HCT116 (cell line): ENCODE data around the gene SH3GL3. TPM values are rescaled to one million over a fixed set of nuclear protein-coding genes. Genes with fewer than 3 reads are reported as not detected.

Experiments
- ATAC-seq: fragments of 200-7000 bp; cut with Tn5 transposase; 2 replicates; pipeline ENCODE4 v1.9.1; 2020; ENCODE audit warnings: mild to moderate bottlenecking, moderate library complexity
- BruUV-seq: library from RNA; stranded (reverse); fragments of 400-500 nt; replicated peaks from 2 replicates; lab custom pipeline; 2021; lab: Mats Ljungman, UMichigan
- CTCF ChIA-PET: fragments of 300-600 bp; sonication (Branson Sonifier 250); formaldehyde crosslinking; loops from one replicate; lab custom pipeline; 2021; ENCODE audit warnings: antibody characterized with exemption; lab: Charles Lee
- POLR2A ChIA-PET: fragments of 300-600, 350-600 bp; sonication (Branson Sonifier 250); formaldehyde crosslinking; loops from one replicate; lab custom pipeline; 2021; ENCODE audit warnings: antibody characterized with exemption; lab: Charles Lee
- RAD21 ChIA-PET, 2 experiments: fragments of 300-600 bp; sonication (Branson Sonifier 250); formaldehyde crosslinking; loops; one replicate each; lab custom pipeline; 2023; ENCODE audit warnings: low total read pairs in 2 of 2; ENCODE audit not compliant: uncharacterized antibody in 2 of 2, unreplicated experiment in 2 of 2, low non-redundant PET in 1 of 2; lab: Charles Lee
- DNase-seq: peaks from one replicate; pipeline ENCODE4 v3.0.0-alpha.2; 2010; ENCODE audit warnings: low read depth, low spot score
- H2AFZ ChIP-seq: fragments of 200-600 bp; shearing (Covaris generic), sonication (generic); 2 replicates; pipeline ENCODE4 v1.6.1; 2017; ENCODE audit warnings: low read depth, mixed run types, mixed read lengths, antibody characterized with exemption, low read length; ENCODE audit not compliant: poor library complexity, severe bottlenecking
- H3K27ac ChIP-seq: 2 replicates; pipeline ENCODE4 v1.5.1; 2012; ENCODE audit warnings: low read depth, low read length
- H3K27me3 ChIP-seq: fragments of 200-600 bp; sonication (generic); 2 replicates; pipeline ENCODE4 v1.6.1; 2016; ENCODE audit warnings: mixed run types, low read length, mixed read lengths; ENCODE audit not compliant: insufficient read depth
- H3K36me3 ChIP-seq, 2 experiments: fragments of 200-500 bp in 1 of 2; fragments of 200-600 bp in 1 of 2; sonication (Bioruptor generic) in 1 of 2; sonication (generic) in 1 of 2; 2 replicates each; pipeline versions ENCODE4 v1.5.1 to v1.6.1; 2014 to 2016; ENCODE audit warnings: low read length in 2 of 2, inconsistent platforms in 1 of 2, mixed read lengths in 1 of 2, mixed run types in 1 of 2; ENCODE audit not compliant: insufficient read depth in 2 of 2, control insufficient read depth in 1 of 2
- H3K4me1 ChIP-seq, 2 experiments: fragments of 200-600 bp in 1 of 2; sonication (generic) in 1 of 2; 2 replicates each; pipeline versions ENCODE4 v1.5.1 to v1.6.1; 2012 to 2017; ENCODE audit warnings: low read length in 2 of 2, inconsistent platforms in 1 of 2, mild to moderate bottlenecking in 1 of 2, mixed read lengths in 1 of 2, mixed run types in 1 of 2, moderate library complexity in 1 of 2; ENCODE audit not compliant: insufficient read depth in 2 of 2, control insufficient read depth in 1 of 2
- H3K4me2 ChIP-seq: fragments of 200-600 bp; sonication (generic); 2 replicates; pipeline ENCODE4 v1.6.1; 2017; ENCODE audit warnings: mixed run types, low read length, mixed read lengths
- H3K4me3 ChIP-seq, 2 experiments: fragments of 200-600 bp in 1 of 2; sonication (generic) in 1 of 2; replicated peaks in 1 of 2; 2 replicates each; pipeline ENCODE4 v1.5.1; 2011 to 2016; ENCODE audit warnings: low read length in 2 of 2, control low read depth in 1 of 2, low read depth in 1 of 2, mild to moderate bottlenecking in 1 of 2, mixed read lengths in 1 of 2, mixed run types in 1 of 2
- H3K79me2 ChIP-seq: fragments of 200-600 bp; sonication (generic); 2 replicates; pipeline ENCODE4 v1.6.1; 2017; ENCODE audit warnings: mild to moderate bottlenecking, mixed run types, low read length, moderate library complexity, mixed read lengths; ENCODE audit not compliant: insufficient read depth
- H3K9ac ChIP-seq: fragments of 200-600 bp; sonication (generic); 2 replicates; pipeline ENCODE4 v1.6.1; 2016; ENCODE audit warnings: low read length, mixed read lengths
- H3K9me2 ChIP-seq: fragments of 200-600 bp; sonication (generic), shearing (Covaris generic); 2 replicates; pipeline ENCODE4 v1.6.1; 2017; ENCODE audit warnings: mixed run types, mild to moderate bottlenecking, moderate library complexity; ENCODE audit not compliant: insufficient read depth
- H3K9me3 ChIP-seq, 2 experiments: fragments of 200-500 bp in 1 of 2; fragments of 200-600 bp in 1 of 2; sonication (Bioruptor generic) in 1 of 2; sonication (generic) in 1 of 2; 2 replicates each; pipeline ENCODE4 v1.6.1; 2014 to 2017; ENCODE audit warnings: low read length in 2 of 2, mixed read lengths in 2 of 2, inconsistent platforms in 1 of 2, low read depth in 1 of 2, mild to moderate bottlenecking in 1 of 2, mixed run types in 1 of 2, moderate library complexity in 1 of 2; ENCODE audit not compliant: control insufficient read depth in 1 of 2, insufficient read depth in 1 of 2
- H4K20me1 ChIP-seq: fragments of 200-600 bp; sonication (generic), shearing (Covaris generic); 2 replicates; pipeline ENCODE4 v1.6.1; 2017; ENCODE audit warnings: mixed run types, mild to moderate bottlenecking, moderate library complexity; ENCODE audit not compliant: insufficient read depth
- CEBPB ChIP-seq: IDR thresholded peaks from 2 replicates; pipeline ENCODE4 v1.6.1; 2012; ENCODE audit warnings: low read depth
- ELF1 ChIP-seq: IDR thresholded peaks from 2 replicates; pipeline ENCODE4 v1.6.1; 2012; ENCODE audit warnings: low read depth, borderline replicate concordance
- EZH2 ChIP-seq: fragments of 200-600 bp; sonication (generic); IDR thresholded peaks from 2 replicates; pipeline ENCODE4 v1.6.1; 2017; ENCODE audit warnings: antibody characterized with exemption, mixed run types
- EZH2phosphoT487 ChIP-seq: fragments of 200-600 bp; IDR thresholded peaks from 2 replicates; pipeline ENCODE4 v1.6.1; 2018; ENCODE audit warnings: antibody characterized with exemption, borderline replicate concordance
- FOSL1 ChIP-seq: IDR thresholded peaks from 2 replicates; pipeline ENCODE4 v1.6.1; 2012; ENCODE audit warnings: low read depth
- SRF ChIP-seq: IDR thresholded peaks from 2 replicates; pipeline ENCODE4 v1.6.1; 2012; ENCODE audit warnings: low read depth
- YY1 ChIP-seq: IDR thresholded peaks from 2 replicates; pipeline ENCODE4 v1.6.1; 2011; ENCODE audit warnings: low read length, low read depth, moderate library complexity, mild to moderate bottlenecking; ENCODE audit not compliant: insufficient replicate concordance; ENCODE audit errors: extremely low read depth
- ZFX ChIP-seq: fragments of 450-650 bp; IDR thresholded peaks from 2 replicates; pipeline ENCODE4 v1.6.1; 2017
- ZNF274 ChIP-seq: fragments of 200-500 bp; sonication (Bioruptor generic); IDR thresholded peaks from 2 replicates; pipeline ENCODE4 v1.6.1; 2014; ENCODE audit warnings: mild to moderate bottlenecking, low read depth, low read length, inconsistent platforms
- intact Hi-C: fragments of 100-400 bp; cut with micrococcal nuclease; formaldehyde crosslinking; loops from 2 replicates; pipeline ENCODE4 v1.10.0; 2022
- total RNA-seq: library from RNA; stranded (reverse); gene quantifications from one replicate; pipeline ENCODE4 v1.2.1, GENCODE V29; 2021; ENCODE audit not compliant: unreplicated experiment
- TF ChIP-seq, protein P1 (sequence below): IDR thresholded peaks from 2 replicates; pipeline ENCODE4 v1.6.1; 2012
- TF ChIP-seq, protein P2 (sequence below): IDR thresholded peaks from 2 replicates; pipeline ENCODE4 v1.6.1; 2012

Gene SH3GL3
- total RNA-seq, 1 experiment from 2014 or later: 1.3 TPM

DNA sequence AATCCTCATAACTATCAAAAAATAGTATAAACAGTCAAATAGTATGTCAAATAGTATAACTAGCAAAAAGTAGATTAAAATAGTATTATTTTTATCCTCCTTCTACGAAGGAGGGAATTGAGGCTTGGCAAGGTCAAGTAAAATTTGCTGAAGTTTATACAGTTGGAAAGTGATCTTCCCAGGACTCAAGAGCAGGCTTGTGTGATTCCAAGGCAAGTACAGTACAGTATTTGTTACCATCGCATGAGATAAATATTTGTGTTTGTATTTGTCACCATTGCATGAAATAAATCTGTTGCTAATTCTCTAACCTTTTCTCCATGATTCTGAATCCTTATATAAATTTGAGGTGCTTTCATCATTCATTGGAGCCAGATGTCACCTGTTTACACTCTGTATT is 28.9 kb downstream of the SH3GL3 start:
- Histone ChIP-seq H3K36me3 (no peaks in the 10 kb centered on the region), H3K79me2 (no peaks in the 10 kb centered on the region), H3K27ac (no peak overlapping the region), H3K9me3 (no peaks in the 10 kb centered on the region), H3K9me2 (no peaks in the 10 kb centered on the region), H2AFZ (no peak overlapping the region), H4K20me1 (no peaks in the 10 kb centered on the region), H3K27me3 (no peaks in the 10 kb centered on the region), H3K4me3 (no peak overlapping the region), H3K9ac (no peak overlapping the region), H3K4me2 (no peak overlapping the region), H3K4me1 (no peaks in the 10 kb centered on the region)
- TF ChIP-seq SRF: no peak
- TF ChIP-seq, protein P1, sequence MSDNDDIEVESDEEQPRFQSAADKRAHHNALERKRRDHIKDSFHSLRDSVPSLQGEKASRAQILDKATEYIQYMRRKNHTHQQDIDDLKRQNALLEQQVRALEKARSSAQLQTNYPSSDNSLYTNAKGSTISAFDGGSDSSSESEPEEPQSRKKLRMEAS: no peak
- no peak for TF ChIP-seq EZH2
- TF ChIP-seq FOSL1: no peak
- no peak for TF ChIP-seq ZFX
- TF ChIP-seq ZNF274: no peak
- TF ChIP-seq, protein P2, sequence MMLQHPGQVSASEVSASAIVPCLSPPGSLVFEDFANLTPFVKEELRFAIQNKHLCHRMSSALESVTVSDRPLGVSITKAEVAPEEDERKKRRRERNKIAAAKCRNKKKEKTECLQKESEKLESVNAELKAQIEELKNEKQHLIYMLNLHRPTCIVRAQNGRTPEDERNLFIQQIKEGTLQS: no peak
- TF ChIP-seq CEBPB: no peak
- TF ChIP-seq YY1: no peak
- no peak for TF ChIP-seq ELF1
- intact Hi-C loops: no loop called here
- POLR2A ChIA-PET: no interaction called here
- no TSS peak for BruUV-seq
- RAD21 ChIA-PET: no interaction called here
- ATAC-seq: no peak
- DNase-seq: no peak
- CTCF ChIA-PET: no interaction called here

DNA sequence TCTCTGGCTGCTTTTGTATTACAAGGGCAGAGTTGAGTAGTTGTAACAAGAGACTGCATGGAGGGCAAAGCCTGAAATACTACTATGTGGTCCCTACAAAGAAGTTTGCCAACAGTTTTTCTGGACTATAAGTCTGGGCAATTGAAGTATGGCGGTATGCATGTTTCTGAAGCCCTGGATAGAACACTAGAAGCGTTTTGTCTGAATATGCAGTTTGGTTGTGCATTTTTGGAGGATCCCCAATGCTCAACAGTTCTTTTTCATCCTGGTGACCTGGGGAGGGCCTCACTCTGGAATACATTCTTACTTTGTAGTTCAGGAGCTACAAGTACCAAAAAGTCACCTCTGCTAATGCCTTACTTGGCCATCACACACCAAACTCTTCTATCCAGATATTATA is 29.6 kb downstream of the SH3GL3 start:
- intact Hi-C loops: no loop called here
- POLR2A ChIA-PET: no interaction called here
- no peak for ATAC-seq
- no peaks in the 10 kb centered on the region for H3K9me2 ChIP-seq
- no peaks in the 10 kb centered on the region for H3K27me3 ChIP-seq
- RAD21 ChIA-PET: no interaction called here
- H3K4me2 ChIP-seq: no peak overlapping the region
- TF ChIP-seq EZH2phosphoT487: no peak
- CTCF ChIA-PET: no interaction called here
- H2AFZ ChIP-seq: no peak overlapping the region
- no peaks in the 10 kb centered on the region for H3K79me2 ChIP-seq
- BruUV-seq: no TSS peak
- no peak overlapping the region for H3K4me3 ChIP-seq
- no peaks in the 10 kb centered on the region for H4K20me1 ChIP-seq
- no peaks in the 10 kb centered on the region for H3K4me1 ChIP-seq
- no peak overlapping the region for H3K9ac ChIP-seq
- no peak overlapping the region for H3K27ac ChIP-seq
- H3K36me3 ChIP-seq: no peaks in the 10 kb centered on the region
- DNase-seq: no peak
- H3K9me3 ChIP-seq: no peaks in the 10 kb centered on the region
